ENCODE results near the gene RP9. TPM values are rescaled to one million over a fixed set of nuclear protein-coding genes. Genes with fewer than 3 reads are reported as not detected.

RP9 gene
- total and polyA plus RNA-seq, 4 donors, result 7.8 to 13.4 (median 11.2) TPM

- DNase-seq (no peak), ATAC-seq (ENCODE audit: insufficient read depth, low FRiP score) (no peak)
- Histone ChIP-seq H3K9ac (ENCODE audit: insufficient read depth in 1 of 2, low read length in 2 of 2) (no peak overlapping the region), H3K9me3 (ENCODE audit: control insufficient read depth in 4 of 4, insufficient read depth in 3 of 4, low read length in 3 of 4) (no peaks in the 10 kb centered on the region), H3K4me3 (no peak overlapping the region), H3K27me3 (ENCODE audit: control insufficient read depth in 3 of 3, insufficient read depth in 3 of 3, low read length in 2 of 3) (no peaks in the 10 kb centered on the region), H3K4me1 (ENCODE audit: control insufficient read depth in 5 of 5, insufficient read depth in 5 of 5, low read length in 5 of 5) (peaks cover 0 to 2% (median 0%) of the 10 kb centered on the region in 5 donors), H3K36me3 (ENCODE audit: control insufficient read depth in 4 of 4, insufficient read depth in 4 of 4, low read length in 4 of 4) (no peaks in the 10 kb centered on the region), H3K27ac (ENCODE audit: low read depth in 1 of 2, low read length in 1 of 2) (no peak overlapping the region)
- 94 to 95% methylated on average over 4 of the region's 4 CpGs for WGBS, 2 donors
- no peak for TF ChIP-seq CTCF (IDR thresholded peaks at IDR 0.05; ENCODE audit: control extremely low read depth, extremely low read depth)
Observed at GRCh38 chr7:33143996-33144718, 35.0 kb upstream of the RP9 start.

GRCh38 chr7:33142585-33142984, 33.4 kb upstream of the RP9 start:
- ATAC-seq (ENCODE audit: insufficient read depth, low FRiP score) (no peak), DNase-seq (no peak)
- TF ChIP-seq CTCF (IDR thresholded peaks at IDR 0.05; ENCODE audit: control extremely low read depth, extremely low read depth), result no peak
- H3K4me3 ChIP-seq, result no peak overlapping the region
- no peak overlapping the region for H3K27ac ChIP-seq (ENCODE audit: low read depth in 1 of 2, low read length in 1 of 2)
- H3K9me3 ChIP-seq (ENCODE audit: control insufficient read depth in 4 of 4, insufficient read depth in 3 of 4, low read length in 3 of 4), result no peaks in the 10 kb centered on the region
- no peaks in the 10 kb centered on the region for H3K27me3 ChIP-seq (ENCODE audit: control insufficient read depth in 3 of 3, insufficient read depth in 3 of 3, low read length in 2 of 3)
- H3K9ac ChIP-seq (ENCODE audit: insufficient read depth in 1 of 2, low read length in 2 of 2), result no peak overlapping the region
- peaks cover 0 to 2% (median 0%) of the 10 kb centered on the region in 5 donors for H3K4me1 ChIP-seq (ENCODE audit: control insufficient read depth in 5 of 5, insufficient read depth in 5 of 5, low read length in 5 of 5)
- H3K36me3 ChIP-seq (ENCODE audit: control insufficient read depth in 4 of 4, insufficient read depth in 4 of 4, low read length in 4 of 4), result no peaks in the 10 kb centered on the region
- 88 to 97% methylated on average over 1 of the region's 1 CpG for WGBS, 2 donors

GRCh38 chr7:33137103-33137502, 27.9 kb upstream of the RP9 start:
- Histone ChIP-seq H3K4me1 (ENCODE audit: control insufficient read depth in 5 of 5, insufficient read depth in 5 of 5, low read length in 5 of 5) (peaks cover 0 to 2% (median 0%) of the 10 kb centered on the region in 5 donors), H3K27ac (ENCODE audit: low read depth in 1 of 2, low read length in 1 of 2) (no peak overlapping the region), H3K36me3 (ENCODE audit: control insufficient read depth in 4 of 4, insufficient read depth in 4 of 4, low read length in 4 of 4) (no peaks in the 10 kb centered on the region), H3K9me3 (ENCODE audit: control insufficient read depth in 4 of 4, insufficient read depth in 3 of 4, low read length in 3 of 4) (peaks cover 0 to 2% (median 0%) of the 10 kb centered on the region in 4 donors), H3K27me3 (ENCODE audit: control insufficient read depth in 3 of 3, insufficient read depth in 3 of 3, low read length in 2 of 3) (no peaks in the 10 kb centered on the region), H3K9ac (ENCODE audit: insufficient read depth in 1 of 2, low read length in 2 of 2) (no peak overlapping the region), H3K4me3 (no peak overlapping the region)
- no peak for TF ChIP-seq CTCF (IDR thresholded peaks at IDR 0.05; ENCODE audit: control extremely low read depth, extremely low read depth)
- WGBS, 2 donors, result 93 to 94% methylated on average over 15 of the region's 15 CpGs
- ATAC-seq (ENCODE audit: insufficient read depth, low FRiP score), result no peak
- DNase-seq, result no peak

All from lung (tissue), 12 donors.